Astrocyte (in vitro differentiated cells and primary cell): ENCODE results near the gene ENPP3. TPM values are rescaled to one million over a fixed set of nuclear protein-coding genes. Genes with fewer than 3 reads are reported as not detected.

Experiments used
- DNase-seq: peaks from one replicate; pipeline ENCODE4 v3.0.0-alpha.2; 2010; ENCODE audit warnings: low read depth
- FAIRE-seq: peaks from 2 replicates; lab custom pipeline; 2011; peaks lifted over from hg19 to GRCh38; lab: Jason Lieb, UNC
- H2AFZ ChIP-seq: 2 replicates; pipeline ENCODE4 v1.6.0; 2012; ENCODE audit warnings: low read depth, low read length, inconsistent platforms
- H3K27ac ChIP-seq: 2 replicates; pipeline ENCODE4 v1.5.1; 2011; ENCODE audit warnings: low read depth, low read length, inconsistent platforms
- H3K27me3 ChIP-seq: 2 replicates; pipeline ENCODE4 v1.6.0; 2011; ENCODE audit warnings: low read length, inconsistent platforms; ENCODE audit not compliant: insufficient read depth
- H3K36me3 ChIP-seq: 2 replicates; pipeline ENCODE4 v1.5.1; 2011; ENCODE audit warnings: low read length, inconsistent platforms; ENCODE audit not compliant: insufficient read depth
- H3K4me1 ChIP-seq: 2 replicates; pipeline ENCODE4 v1.5.1; 2011; ENCODE audit warnings: low read length, inconsistent platforms; ENCODE audit not compliant: insufficient read depth
- H3K4me2 ChIP-seq: 2 replicates; pipeline ENCODE4 v1.6.0; 2012; ENCODE audit warnings: low read length, inconsistent platforms
- H3K4me3 ChIP-seq: 2 replicates; pipeline ENCODE4 v1.5.1; 2011; ENCODE audit warnings: low read depth, mild to moderate bottlenecking, low read length, inconsistent platforms; ENCODE audit not compliant: insufficient read depth
- H3K79me2 ChIP-seq: 2 replicates; pipeline ENCODE4 v1.6.0; 2012; ENCODE audit warnings: mild to moderate bottlenecking, low read length, inconsistent platforms; ENCODE audit not compliant: insufficient read depth
- H3K9ac ChIP-seq: 2 replicates; pipeline ENCODE4 v1.6.0; 2012; ENCODE audit warnings: mild to moderate bottlenecking, low read length, inconsistent platforms
- H3K9me3 ChIP-seq: 2 replicates; pipeline ENCODE4 v1.5.1; 2012; ENCODE audit warnings: low read depth, mild to moderate bottlenecking, low read length, inconsistent platforms; ENCODE audit not compliant: insufficient read depth
- H4K20me1 ChIP-seq: 2 replicates; pipeline ENCODE4 v1.6.0; 2012; ENCODE audit warnings: low read length, inconsistent platforms; ENCODE audit not compliant: insufficient read depth
- H3K27ac Mint-ChIP-seq: one replicate; pipeline ENCODE4 v1.8.0; 2021; ENCODE audit warnings: mild to moderate bottlenecking, mixed read lengths; ENCODE audit not compliant: unreplicated experiment
- H3K27me3 Mint-ChIP-seq: one replicate; pipeline ENCODE4 v1.8.0; 2021; ENCODE audit warnings: low read depth, mixed read lengths; ENCODE audit not compliant: unreplicated experiment
- H3K36me3 Mint-ChIP-seq: one replicate; pipeline ENCODE4 v1.8.0; 2021; ENCODE audit warnings: low read depth, mixed read lengths; ENCODE audit not compliant: unreplicated experiment
- H3K4me1 Mint-ChIP-seq: one replicate; pipeline ENCODE4 v1.8.0; 2021; ENCODE audit warnings: low read depth, mixed read lengths; ENCODE audit not compliant: unreplicated experiment
- H3K4me3 Mint-ChIP-seq: one replicate; pipeline ENCODE4 v1.8.0; 2021; ENCODE audit warnings: mild to moderate bottlenecking, moderate library complexity, mixed read lengths; ENCODE audit not compliant: unreplicated experiment
- H3K9me3 Mint-ChIP-seq: one replicate; pipeline ENCODE4 v1.8.0; 2021; ENCODE audit warnings: mild to moderate bottlenecking, mixed read lengths; ENCODE audit not compliant: unreplicated experiment
- EZH2 ChIP-seq: IDR thresholded peaks from 2 replicates; pipeline ENCODE4 v1.6.1; 2012; ENCODE audit warnings: mild to moderate bottlenecking, low read length, inconsistent platforms; ENCODE audit not compliant: insufficient read depth
- total RNA-seq: library from RNA; stranded (reverse); gene quantifications from 2 replicates; pipeline ENCODE4 v1.2.1, GENCODE V29; 2021
- TF ChIP-seq, protein P1 (sequence below): IDR thresholded peaks from 2 replicates; pipeline ENCODE4 v1.5.1; 2011; ENCODE audit warnings: low read depth, mild to moderate bottlenecking, inconsistent platforms, low read length, moderate library complexity; ENCODE audit not compliant: insufficient read depth

The ENPP3 gene
- total RNA-seq, 1 donor from 2014 or later: not detected

DNA sequence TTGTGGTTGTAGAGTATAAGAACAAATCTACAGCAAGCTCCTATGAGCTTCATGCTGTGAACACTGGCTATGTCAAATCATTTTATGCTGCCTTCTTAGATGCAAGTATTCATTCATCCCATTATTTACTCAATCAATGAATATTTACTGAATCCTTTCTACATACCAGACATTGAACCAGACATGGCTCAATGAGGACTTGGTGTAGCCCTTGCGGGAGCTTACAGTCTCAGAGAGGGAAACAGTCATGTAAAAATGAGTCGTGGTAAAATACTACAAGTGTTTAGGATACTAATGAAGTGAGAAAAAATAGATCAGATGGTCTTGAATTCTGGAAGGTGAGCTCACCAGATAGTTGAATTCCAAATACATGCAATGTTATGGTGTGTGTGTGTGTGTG lies 125.9 kb downstream of the ENPP3 start:
- Histone ChIP-seq H3K36me3 (no peaks in the 10 kb centered on the region), H3K9ac (no peak overlapping the region), H3K9me3 (no peaks in the 10 kb centered on the region), H3K4me3 (no peak overlapping the region), H3K27me3 (no peaks in the 10 kb centered on the region), H3K4me1 (peaks cover 19% of the 10 kb centered on the region), H3K27ac (no peak overlapping the region), H4K20me1 (no peaks in the 10 kb centered on the region), H2AFZ (no peak overlapping the region), H3K79me2 (no peaks in the 10 kb centered on the region), H3K4me2 (no peak overlapping the region)
- peak; percentile 43 for DNase-seq
- peaks cover 38% of the 10 kb centered on the region for H3K4me1 Mint-ChIP-seq
- H3K36me3 Mint-ChIP-seq: no peaks in the 10 kb centered on the region
- H3K27ac Mint-ChIP-seq: no peak overlapping the region
- no peak overlapping the region for H3K4me3 Mint-ChIP-seq
- no peaks in the 10 kb centered on the region for H3K9me3 Mint-ChIP-seq
- no peaks in the 10 kb centered on the region for H3K27me3 Mint-ChIP-seq
- TF ChIP-seq, protein P1, sequence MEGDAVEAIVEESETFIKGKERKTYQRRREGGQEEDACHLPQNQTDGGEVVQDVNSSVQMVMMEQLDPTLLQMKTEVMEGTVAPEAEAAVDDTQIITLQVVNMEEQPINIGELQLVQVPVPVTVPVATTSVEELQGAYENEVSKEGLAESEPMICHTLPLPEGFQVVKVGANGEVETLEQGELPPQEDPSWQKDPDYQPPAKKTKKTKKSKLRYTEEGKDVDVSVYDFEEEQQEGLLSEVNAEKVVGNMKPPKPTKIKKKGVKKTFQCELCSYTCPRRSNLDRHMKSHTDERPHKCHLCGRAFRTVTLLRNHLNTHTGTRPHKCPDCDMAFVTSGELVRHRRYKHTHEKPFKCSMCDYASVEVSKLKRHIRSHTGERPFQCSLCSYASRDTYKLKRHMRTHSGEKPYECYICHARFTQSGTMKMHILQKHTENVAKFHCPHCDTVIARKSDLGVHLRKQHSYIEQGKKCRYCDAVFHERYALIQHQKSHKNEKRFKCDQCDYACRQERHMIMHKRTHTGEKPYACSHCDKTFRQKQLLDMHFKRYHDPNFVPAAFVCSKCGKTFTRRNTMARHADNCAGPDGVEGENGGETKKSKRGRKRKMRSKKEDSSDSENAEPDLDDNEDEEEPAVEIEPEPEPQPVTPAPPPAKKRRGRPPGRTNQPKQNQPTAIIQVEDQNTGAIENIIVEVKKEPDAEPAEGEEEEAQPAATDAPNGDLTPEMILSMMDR: no peak
- no peak for TF ChIP-seq EZH2
- FAIRE-seq: peak; percentile 43

DNA sequence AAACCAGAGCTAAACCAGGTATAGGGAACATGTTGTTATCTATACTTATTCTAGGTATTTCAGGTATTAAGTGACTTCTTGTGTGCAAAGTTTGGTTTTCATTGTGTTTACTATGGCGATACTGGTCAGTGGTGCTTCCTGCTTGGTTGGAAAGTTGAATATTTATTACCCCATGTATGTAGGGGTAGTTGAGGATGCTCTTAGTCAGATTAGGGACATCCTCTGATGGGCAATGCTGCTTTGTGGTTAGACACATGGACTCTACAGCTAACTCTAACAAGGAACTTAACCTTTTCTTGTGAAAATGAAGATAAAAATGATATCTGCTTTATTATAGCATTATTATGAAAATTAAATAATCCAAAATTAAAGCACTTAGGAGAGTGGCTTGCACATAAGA lies 126.6 kb downstream of the ENPP3 start:
- Mint-ChIP-seq H3K36me3 (no peaks in the 10 kb centered on the region), H3K9me3 (peaks cover 2% of the 10 kb centered on the region), H3K27me3 (peaks cover 3% of the 10 kb centered on the region), H3K4me1 (peaks cover 33% of the 10 kb centered on the region), H3K4me3 (no peak overlapping the region), H3K27ac (no peak overlapping the region)
- Histone ChIP-seq H2AFZ (no peak overlapping the region), H3K4me2 (no peak overlapping the region), H3K4me1 (peaks cover 19% of the 10 kb centered on the region), H3K9me3 (no peaks in the 10 kb centered on the region), H3K9ac (no peak overlapping the region), H3K79me2 (no peaks in the 10 kb centered on the region), H3K36me3 (no peaks in the 10 kb centered on the region), H3K27me3 (no peaks in the 10 kb centered on the region), H3K27ac (no peak overlapping the region), H3K4me3 (no peak overlapping the region), H4K20me1 (no peaks in the 10 kb centered on the region)
- FAIRE-seq (no peak), DNase-seq (no peak)
- TF ChIP-seq EZH2: no peak
- TF ChIP-seq, protein P1: no peak

DNA sequence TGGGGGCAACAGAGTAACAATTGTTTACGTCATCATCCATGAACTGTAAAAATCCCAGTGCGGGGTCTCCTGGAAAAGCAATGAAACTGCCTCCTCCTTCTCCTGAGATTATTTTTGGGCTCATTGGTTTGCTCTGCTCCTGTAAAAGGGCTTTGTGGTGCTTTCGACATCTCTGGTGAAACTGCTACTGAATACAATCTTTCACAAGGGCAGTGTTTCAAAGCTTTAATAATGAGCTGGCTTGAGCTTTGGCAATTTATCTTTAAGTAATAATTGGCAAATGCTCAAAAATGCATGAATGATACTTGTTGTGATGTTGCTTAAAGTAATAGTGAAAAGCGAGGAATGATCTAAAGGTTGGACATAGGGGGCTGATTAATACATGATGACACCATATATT lies 127.2 kb downstream of the ENPP3 start:
- no peaks in the 10 kb centered on the region for H3K9me3 ChIP-seq
- H3K27ac Mint-ChIP-seq: peak overlapping the region; percentile 21
- no peak overlapping the region for H3K27ac ChIP-seq
- TF ChIP-seq, protein P1: no peak
- TF ChIP-seq EZH2: no peak
- H2AFZ ChIP-seq: no peak overlapping the region
- H3K4me2 ChIP-seq: no peak overlapping the region
- H3K4me3 ChIP-seq: no peak overlapping the region
- no peak overlapping the region for H3K4me3 Mint-ChIP-seq
- H3K4me1 ChIP-seq: peaks cover 19% of the 10 kb centered on the region
- H3K79me2 ChIP-seq: no peaks in the 10 kb centered on the region
- no peaks in the 10 kb centered on the region for H4K20me1 ChIP-seq
- H3K4me1 Mint-ChIP-seq: peaks cover 33% of the 10 kb centered on the region
- DNase-seq (no peak), FAIRE-seq (no peak)
- peaks cover 2% of the 10 kb centered on the region for H3K9me3 Mint-ChIP-seq
- H3K36me3 Mint-ChIP-seq: no peaks in the 10 kb centered on the region
- H3K36me3 ChIP-seq: no peaks in the 10 kb centered on the region
- H3K9ac ChIP-seq: no peak overlapping the region
- H3K27me3 Mint-ChIP-seq: peaks cover 3% of the 10 kb centered on the region
- no peaks in the 10 kb centered on the region for H3K27me3 ChIP-seq
